ENCODE measurements around the gene MYBPHL.

DNA sequence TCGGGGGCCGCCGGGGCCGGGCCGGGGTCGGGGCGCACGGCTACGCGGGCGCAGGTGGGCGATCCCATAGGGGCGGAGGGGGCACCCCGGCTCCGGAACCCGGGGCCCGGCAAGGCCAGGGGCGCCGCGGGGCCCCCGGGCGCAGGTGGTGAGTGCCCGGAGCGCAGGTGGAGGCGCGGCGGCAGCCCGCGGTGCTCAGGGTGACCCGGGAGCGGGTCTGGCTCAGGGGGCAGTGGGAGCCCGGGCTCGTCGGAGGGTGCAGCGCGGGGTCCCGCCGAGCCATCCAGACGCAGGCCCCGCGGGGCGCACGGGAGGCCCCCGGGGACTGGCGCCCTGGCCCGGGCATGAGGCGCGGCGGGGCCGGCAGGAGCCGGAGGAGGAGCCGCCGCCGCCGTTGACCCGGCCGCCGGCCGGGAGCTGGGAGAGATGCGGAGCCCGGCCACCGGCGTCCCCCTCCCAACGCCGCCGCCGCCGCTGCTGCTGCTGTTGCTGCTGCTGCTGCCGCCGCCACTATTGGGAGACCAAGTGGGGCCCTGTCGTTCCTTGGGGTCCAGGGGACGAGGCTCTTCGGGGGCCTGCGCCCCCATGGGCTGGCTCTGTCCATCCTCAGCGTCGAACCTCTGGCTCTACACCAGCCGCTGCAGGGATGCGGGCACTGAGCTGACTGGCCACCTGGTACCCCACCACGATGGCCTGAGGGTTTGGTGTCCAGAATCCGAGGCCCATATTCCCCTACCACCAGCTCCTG is 57.0 kb downstream of the MYBPHL start:
- TF ChIP-seq, protein P1, sequence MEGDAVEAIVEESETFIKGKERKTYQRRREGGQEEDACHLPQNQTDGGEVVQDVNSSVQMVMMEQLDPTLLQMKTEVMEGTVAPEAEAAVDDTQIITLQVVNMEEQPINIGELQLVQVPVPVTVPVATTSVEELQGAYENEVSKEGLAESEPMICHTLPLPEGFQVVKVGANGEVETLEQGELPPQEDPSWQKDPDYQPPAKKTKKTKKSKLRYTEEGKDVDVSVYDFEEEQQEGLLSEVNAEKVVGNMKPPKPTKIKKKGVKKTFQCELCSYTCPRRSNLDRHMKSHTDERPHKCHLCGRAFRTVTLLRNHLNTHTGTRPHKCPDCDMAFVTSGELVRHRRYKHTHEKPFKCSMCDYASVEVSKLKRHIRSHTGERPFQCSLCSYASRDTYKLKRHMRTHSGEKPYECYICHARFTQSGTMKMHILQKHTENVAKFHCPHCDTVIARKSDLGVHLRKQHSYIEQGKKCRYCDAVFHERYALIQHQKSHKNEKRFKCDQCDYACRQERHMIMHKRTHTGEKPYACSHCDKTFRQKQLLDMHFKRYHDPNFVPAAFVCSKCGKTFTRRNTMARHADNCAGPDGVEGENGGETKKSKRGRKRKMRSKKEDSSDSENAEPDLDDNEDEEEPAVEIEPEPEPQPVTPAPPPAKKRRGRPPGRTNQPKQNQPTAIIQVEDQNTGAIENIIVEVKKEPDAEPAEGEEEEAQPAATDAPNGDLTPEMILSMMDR (IDR thresholded peaks at IDR 0.05) = no peak
- TF ChIP-seq TEAD4 (IDR thresholded peaks at IDR 0.05; ENCODE audit: borderline replicate concordance, insufficient read depth) = no peak
- TF ChIP-seq FOSL2 (IDR thresholded peaks at IDR 0.05; ENCODE audit: borderline replicate concordance, low read depth) = no peak
- TF ChIP-seq EZH2phosphoT487 (IDR thresholded peaks at IDR 0.05; ENCODE audit: borderline replicate concordance, low read depth) = no peak
- TF ChIP-seq RFX5 (IDR thresholded peaks at IDR 0.05; ENCODE audit: low read length) = no peak
- no peak for TF ChIP-seq YY1 (IDR thresholded peaks at IDR 0.05; ENCODE audit: low read depth)
